Measurements from ENCODE around the gene HS6ST3.

GRCh38 chr13:96860882-96861281, 771.0 kb downstream of the HS6ST3 start:
- TF ChIP-seq, protein P1, sequence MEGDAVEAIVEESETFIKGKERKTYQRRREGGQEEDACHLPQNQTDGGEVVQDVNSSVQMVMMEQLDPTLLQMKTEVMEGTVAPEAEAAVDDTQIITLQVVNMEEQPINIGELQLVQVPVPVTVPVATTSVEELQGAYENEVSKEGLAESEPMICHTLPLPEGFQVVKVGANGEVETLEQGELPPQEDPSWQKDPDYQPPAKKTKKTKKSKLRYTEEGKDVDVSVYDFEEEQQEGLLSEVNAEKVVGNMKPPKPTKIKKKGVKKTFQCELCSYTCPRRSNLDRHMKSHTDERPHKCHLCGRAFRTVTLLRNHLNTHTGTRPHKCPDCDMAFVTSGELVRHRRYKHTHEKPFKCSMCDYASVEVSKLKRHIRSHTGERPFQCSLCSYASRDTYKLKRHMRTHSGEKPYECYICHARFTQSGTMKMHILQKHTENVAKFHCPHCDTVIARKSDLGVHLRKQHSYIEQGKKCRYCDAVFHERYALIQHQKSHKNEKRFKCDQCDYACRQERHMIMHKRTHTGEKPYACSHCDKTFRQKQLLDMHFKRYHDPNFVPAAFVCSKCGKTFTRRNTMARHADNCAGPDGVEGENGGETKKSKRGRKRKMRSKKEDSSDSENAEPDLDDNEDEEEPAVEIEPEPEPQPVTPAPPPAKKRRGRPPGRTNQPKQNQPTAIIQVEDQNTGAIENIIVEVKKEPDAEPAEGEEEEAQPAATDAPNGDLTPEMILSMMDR (conservative IDR thresholded peaks at IDR 0.05 in 1 of 2, IDR thresholded peaks at IDR 0.05 in 1 of 2; ENCODE audit: low read depth in 1 of 2, low read length in 2 of 2) = no peak
- no peak for TF ChIP-seq EZH2 (IDR thresholded peaks at IDR 0.05; ENCODE audit: low read length, missing control alignments)
